ENCODE data around the gene GRM2. TPM values are rescaled to one million over a fixed set of nuclear protein-coding genes. Genes with fewer than 3 reads are reported as not detected.

Gene GRM2
- total and polyA plus RNA-seq, 8 donors = 0.21 to 1.0 (median 0.76) TPM

DNA sequence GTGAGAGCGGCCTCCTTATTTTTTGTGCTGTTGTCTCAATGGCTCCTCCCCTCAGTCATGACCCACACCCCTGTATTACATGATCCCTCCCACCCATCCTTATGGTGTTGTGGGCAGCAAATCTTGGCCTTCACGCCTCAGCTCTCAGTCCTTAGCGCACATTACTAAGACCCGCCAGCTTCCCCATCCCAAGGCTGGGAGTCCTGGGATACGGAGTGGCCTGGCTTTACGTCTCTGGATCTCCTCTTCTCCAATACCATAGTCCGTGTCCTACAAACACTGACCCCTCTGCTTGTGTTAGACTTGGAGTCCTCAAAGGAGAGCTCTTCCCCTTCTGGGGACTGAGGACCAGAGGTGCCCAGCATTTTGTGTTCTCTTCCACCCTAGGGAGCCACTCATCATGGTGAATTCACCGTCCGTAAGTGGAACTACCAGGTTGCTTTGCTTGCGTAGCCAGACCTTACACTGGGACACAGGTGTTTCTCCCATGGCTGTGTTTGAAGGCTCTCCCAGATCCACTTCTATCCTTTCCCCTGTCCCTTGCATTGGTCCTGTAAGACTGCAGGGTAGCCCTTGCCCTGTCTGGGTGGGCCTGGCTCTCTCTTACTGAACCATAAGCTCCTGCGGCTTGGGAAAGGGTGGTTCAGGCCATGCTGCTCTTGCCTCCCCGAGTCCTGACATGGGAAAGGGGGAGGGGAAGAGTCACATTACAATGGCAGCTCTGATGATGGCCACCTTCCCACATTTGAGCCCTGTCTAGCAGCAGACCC lies 13.6 kb downstream of the GRM2 start:
- no peaks in the 10 kb centered on the region for H3K27me3 ChIP-seq
- H3K27ac ChIP-seq = no peak overlapping the region
- ATAC-seq (no peak), DNase-seq (no peak)
- no peak overlapping the region for H3K4me3 ChIP-seq
- no peaks in the 10 kb centered on the region for H3K9me3 ChIP-seq
- intact Hi-C loops (cut with DNase I) = no loop called here
- no peaks in the 10 kb centered on the region for H3K4me1 ChIP-seq
- H3K36me3 ChIP-seq = no peaks in the 10 kb centered on the region
- TF ChIP-seq, protein P1, sequence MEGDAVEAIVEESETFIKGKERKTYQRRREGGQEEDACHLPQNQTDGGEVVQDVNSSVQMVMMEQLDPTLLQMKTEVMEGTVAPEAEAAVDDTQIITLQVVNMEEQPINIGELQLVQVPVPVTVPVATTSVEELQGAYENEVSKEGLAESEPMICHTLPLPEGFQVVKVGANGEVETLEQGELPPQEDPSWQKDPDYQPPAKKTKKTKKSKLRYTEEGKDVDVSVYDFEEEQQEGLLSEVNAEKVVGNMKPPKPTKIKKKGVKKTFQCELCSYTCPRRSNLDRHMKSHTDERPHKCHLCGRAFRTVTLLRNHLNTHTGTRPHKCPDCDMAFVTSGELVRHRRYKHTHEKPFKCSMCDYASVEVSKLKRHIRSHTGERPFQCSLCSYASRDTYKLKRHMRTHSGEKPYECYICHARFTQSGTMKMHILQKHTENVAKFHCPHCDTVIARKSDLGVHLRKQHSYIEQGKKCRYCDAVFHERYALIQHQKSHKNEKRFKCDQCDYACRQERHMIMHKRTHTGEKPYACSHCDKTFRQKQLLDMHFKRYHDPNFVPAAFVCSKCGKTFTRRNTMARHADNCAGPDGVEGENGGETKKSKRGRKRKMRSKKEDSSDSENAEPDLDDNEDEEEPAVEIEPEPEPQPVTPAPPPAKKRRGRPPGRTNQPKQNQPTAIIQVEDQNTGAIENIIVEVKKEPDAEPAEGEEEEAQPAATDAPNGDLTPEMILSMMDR (IDR thresholded peaks at IDR 0.05) = no peak

DNA sequence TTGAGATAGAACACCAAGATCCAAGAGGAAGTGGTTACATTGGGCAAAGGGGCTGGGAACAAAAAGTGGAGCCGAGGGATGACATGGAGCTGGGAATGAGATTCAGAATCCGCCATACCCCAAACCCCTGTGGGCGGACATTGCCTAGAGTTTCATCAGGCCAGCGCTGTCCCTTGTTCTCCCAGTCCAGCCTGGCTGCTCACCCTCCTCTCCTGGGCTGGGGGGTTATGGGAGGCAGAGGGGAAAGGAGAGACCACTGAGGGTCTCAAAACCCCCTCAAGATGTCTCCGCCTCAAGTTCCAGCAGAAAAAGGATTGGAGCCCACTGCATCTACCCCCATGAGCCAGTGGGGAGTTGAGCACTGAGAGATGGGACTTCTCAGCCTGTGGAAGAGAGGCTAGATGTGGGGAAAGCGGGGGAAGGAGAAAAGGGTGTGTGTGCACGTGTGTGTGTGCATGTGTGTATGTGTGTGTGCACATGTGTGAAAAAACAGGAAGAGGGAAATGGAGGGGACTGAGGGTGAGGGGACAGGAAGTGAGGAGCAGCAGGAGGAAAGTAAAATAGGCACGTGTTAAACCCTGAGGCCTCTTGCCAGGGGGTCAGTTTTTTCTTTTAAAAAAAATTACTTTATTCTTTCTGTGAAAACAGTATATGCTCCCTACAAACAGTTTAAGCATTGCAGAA lies 14.3 kb downstream of the GRM2 start:
- Histone ChIP-seq H3K9me3 (no peaks in the 10 kb centered on the region), H3K4me3 (no peak overlapping the region), H3K27ac (no peak overlapping the region), H3K36me3 (no peaks in the 10 kb centered on the region), H3K27me3 (no peaks in the 10 kb centered on the region), H3K4me1 (no peaks in the 10 kb centered on the region)
- intact Hi-C loops (cut with DNase I) = no loop called here
- TF ChIP-seq, protein P1 (IDR thresholded peaks at IDR 0.05) = no peak
- DNase-seq (no peak), ATAC-seq (no peak)

DNA sequence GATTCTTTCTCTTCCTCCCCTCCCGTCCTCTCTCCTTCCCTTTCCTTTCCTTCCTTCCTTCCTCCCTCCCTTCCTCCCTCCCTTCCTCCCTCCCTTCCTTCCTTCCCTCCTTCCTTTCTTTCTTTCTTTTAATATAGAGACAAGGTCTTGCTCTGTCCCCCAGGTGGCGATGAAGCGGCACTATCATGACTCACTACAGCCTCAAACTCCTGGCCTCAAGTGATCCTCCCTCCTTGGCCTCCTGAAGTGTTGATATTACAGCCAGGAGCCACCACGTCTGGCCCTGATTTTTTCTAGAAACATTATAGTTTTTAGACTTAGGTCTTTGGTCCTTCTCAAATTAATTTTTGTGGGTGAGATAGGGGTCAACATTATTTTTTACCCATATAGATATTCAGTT lies 15.5 kb downstream of the GRM2 start:
- intact Hi-C loops (cut with DNase I) = no loop called here
- TF ChIP-seq, protein P1 (IDR thresholded peaks at IDR 0.05) = no peak
- no peak for DNase-seq
- no peak overlapping the region for H3K4me3 ChIP-seq
- no peaks in the 10 kb centered on the region for H3K9me3 ChIP-seq
- no peaks in the 10 kb centered on the region for H3K4me1 ChIP-seq
- ATAC-seq = no peak
- no peaks in the 10 kb centered on the region for H3K27me3 ChIP-seq
- H3K27ac ChIP-seq = no peak overlapping the region
- no peaks in the 10 kb centered on the region for H3K36me3 ChIP-seq

DNA sequence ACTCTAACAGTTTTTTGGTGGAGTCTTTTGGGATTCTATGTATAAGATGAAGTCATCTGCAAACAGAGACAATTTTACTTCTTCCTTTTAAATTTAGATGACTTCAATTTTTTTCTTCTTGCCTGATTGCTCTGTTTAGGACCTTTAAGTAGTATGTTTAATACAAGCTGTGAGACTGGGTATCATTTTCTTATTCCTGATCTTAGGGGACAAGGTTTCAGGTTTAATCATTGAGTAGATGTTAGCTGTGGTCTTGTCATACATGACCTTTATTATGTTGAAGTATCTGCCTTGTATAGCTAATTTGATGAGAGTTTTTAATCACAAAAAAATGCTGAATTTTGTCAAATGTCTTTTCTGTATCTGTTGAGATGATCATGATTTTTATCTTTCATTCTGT lies 20.6 kb downstream of the GRM2 start:
- H3K36me3 ChIP-seq = no peaks in the 10 kb centered on the region
- H3K9me3 ChIP-seq = no peaks in the 10 kb centered on the region
- H3K4me1 ChIP-seq = no peaks in the 10 kb centered on the region
- no peak overlapping the region for H3K27ac ChIP-seq
- ATAC-seq = no peak
- intact Hi-C loops (cut with DNase I) = no loop called here
- no peaks in the 10 kb centered on the region for H3K27me3 ChIP-seq
- no peak overlapping the region for H3K4me3 ChIP-seq
- TF ChIP-seq, protein P1 (IDR thresholded peaks at IDR 0.05) = no peak
- DNase-seq = no peak

DNA sequence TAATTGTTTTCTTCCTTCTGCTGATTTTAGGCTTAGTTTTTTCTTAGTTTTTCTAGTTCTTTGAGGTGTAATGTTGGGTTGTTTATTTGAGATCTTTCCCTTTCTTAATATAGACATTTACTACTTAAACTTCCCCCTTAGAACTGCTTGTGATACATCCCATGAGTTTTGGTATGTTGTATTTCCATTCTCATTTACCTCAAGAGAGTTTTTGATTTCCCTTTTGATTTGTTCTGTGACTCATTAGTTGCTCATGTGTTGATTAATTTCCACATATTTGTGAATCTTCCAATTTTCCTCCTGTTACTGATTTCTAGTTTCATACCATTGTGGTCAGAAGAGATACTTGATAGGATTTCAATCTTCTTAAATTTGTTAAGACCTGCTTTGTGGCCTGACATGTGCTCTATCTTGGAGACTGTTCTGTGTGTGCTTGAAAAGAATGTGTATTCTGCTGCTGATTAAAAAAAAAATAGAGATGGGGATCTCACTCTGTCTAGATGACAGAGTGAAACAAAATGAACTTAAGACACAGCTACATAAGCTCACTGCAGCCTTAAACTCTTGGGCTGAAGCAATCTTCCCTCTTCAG lies 22.3 kb downstream of the GRM2 start:
- no peaks in the 10 kb centered on the region for H3K27me3 ChIP-seq
- no peaks in the 10 kb centered on the region for H3K4me1 ChIP-seq
- H3K36me3 ChIP-seq = no peaks in the 10 kb centered on the region
- no peak for DNase-seq
- ATAC-seq = no peak
- no peaks in the 10 kb centered on the region for H3K9me3 ChIP-seq
- intact Hi-C loops (cut with DNase I) = no loop called here
- TF ChIP-seq, protein P1 (IDR thresholded peaks at IDR 0.05) = no peak
- no peak overlapping the region for H3K27ac ChIP-seq
- H3K4me3 ChIP-seq = no peak overlapping the region
